ENCODE results near the gene AMT.

GRCh38 chr3:49401766-49402165 lies 20.5 kb downstream of the AMT start:
- TF ChIP-seq REST (IDR thresholded peaks at IDR 0.05; ENCODE audit: insufficient read depth in 1 of 2, low read depth in 2 of 2, low read length in 2 of 2) (no peak), TAF1 (IDR thresholded peaks at IDR 0.05; ENCODE audit: borderline replicate concordance, insufficient read depth, low read length) (no peak)

Measured in PFSK-1 (cell line).